Loucy (cell line): ENCODE data around the gene KRT14.

Experiments used
- CTCF ChIP-seq: fragments of 200-600 bp; sonication (generic); conservative IDR thresholded peaks from 2 replicates; pipeline ENCODE4 v1.5.1; 2014; ENCODE audit warnings: mild to moderate bottlenecking, antibody characterized with exemption, low read length
- EZH2phosphoT487 ChIP-seq: fragments of 200-600 bp; IDR thresholded peaks from 2 replicates; pipeline ENCODE4 v1.6.1; 2018; ENCODE audit warnings: antibody characterized with exemption, mild to moderate bottlenecking, moderate library complexity, borderline replicate concordance

- TF ChIP-seq CTCF: no peak
- TF ChIP-seq EZH2phosphoT487: no peak
Observed at GRCh38 chr17:41617698-41618097, 31.0 kb upstream of the KRT14 start.
